Measurements from ENCODE around the gene POLR2F.
A peak's percentile ranks its signal among the peaks of the same experiment; 100 is the strongest.
"Not testable (repeated sequence)": the region's sequence is repeated elsewhere in the genome, so short reads cannot be mapped to it uniquely, and the experiment has no call there.

The POLR2F gene

GRCh38 chr22:37925767-37926166, 27.7 kb upstream of the POLR2F start:
- DNase-seq = no peak

GRCh38 chr22:37926358-37926757, 27.1 kb upstream of the POLR2F start:
- no peak for DNase-seq

GRCh38 chr22:37926771-37927636, 26.5 kb upstream of the POLR2F start:
- DNase-seq = no peak

GRCh38 chr22:37927637-37927936, 25.9 kb upstream of the POLR2F start:
- no peak for DNase-seq

GRCh38 chr22:37929390-37929789, 24.1 kb upstream of the POLR2F start:
- no peak for DNase-seq

GRCh38 chr22:37930270-37930951, 23.1 kb upstream of the POLR2F start:
- DNase-seq = no peak

- no peak for DNase-seq
These were observed 22.5 kb upstream of the POLR2F start for GRCh38 chr22:37930952-37931440.

- DNase-seq = no peak
These were observed 21.6 kb upstream of the POLR2F start for GRCh38 chr22:37931893-37932389.

GRCh38 chr22:37932401-37932800, 21.1 kb upstream of the POLR2F start:
- no peak for DNase-seq

- DNase-seq = no peak
These were observed 20.5 kb upstream of the POLR2F start for GRCh38 chr22:37932821-37933578.

GRCh38 chr22:37933711-37934376, 19.7 kb upstream of the POLR2F start:
- DNase-seq = peak; percentile 79 to 82

GRCh38 chr22:37940698-37941376, 12.7 kb upstream of the POLR2F start:
- no peak for DNase-seq

GRCh38 chr22:37942133-37942532, 11.4 kb upstream of the POLR2F start:
- DNase-seq = no peak

- no peak for DNase-seq
These were observed 10.2 kb upstream of the POLR2F start for GRCh38 chr22:37943136-37943824.

- no peak for DNase-seq
These were observed 9.7 kb upstream of the POLR2F start for GRCh38 chr22:37943825-37944198.

GRCh38 chr22:37944423-37944822, 9.1 kb upstream of the POLR2F start:
- DNase-seq = not testable (repeated sequence)

- not testable (repeated sequence) for DNase-seq
These were observed 6.2 kb upstream of the POLR2F start for GRCh38 chr22:37947142-37947795.

GRCh38 chr22:37951305-37951704, 2.2 kb upstream of the POLR2F start:
- DNase-seq = no peak

- not testable (repeated sequence) for DNase-seq
These were observed 870 bp upstream of the POLR2F start for GRCh38 chr22:37952629-37953028.

- DNase-seq = no peak
These were observed 450 bp upstream of the POLR2F start for GRCh38 chr22:37953062-37953436.

- no peak for DNase-seq
These were observed 1.2 kb downstream of the POLR2F start for GRCh38 chr22:37954686-37955085.
